A673 (cell line): Measurements from ENCODE around the gene RNF180. TPM values are rescaled to one million over a fixed set of nuclear protein-coding genes. Genes with fewer than 3 reads are reported as not detected.

Experiments
- BruUV-seq: library from RNA; stranded (reverse); fragments of 400-500 nt; replicated peaks from 2 replicates; lab custom pipeline; 2021; lab: Mats Ljungman, UMichigan
- CTCF ChIA-PET: fragments of 300-600 bp; sonication (Branson Sonifier 250); formaldehyde crosslinking; loops from one replicate; lab custom pipeline; 2022; ENCODE audit warnings: antibody characterized with exemption; lab: Charles Lee
- POLR2A ChIA-PET: fragments of 300-600 bp; sonication (Branson Sonifier 250); formaldehyde crosslinking; loops from one replicate; lab custom pipeline; 2022; ENCODE audit warnings: antibody characterized with exemption; ENCODE audit not compliant: low non-redundant PET; lab: Charles Lee
- DNase-seq: peaks from one replicate; pipeline ENCODE4 v3.0.0-alpha.2; 2015; ENCODE audit warnings: low spot score
- H3K27ac ChIP-seq: fragments of 200-600 bp; sonication (generic); 2 replicates; pipeline ENCODE4 v1.5.1; 2016; ENCODE audit warnings: mixed run types, low read depth, mild to moderate bottlenecking, mixed read lengths, antibody characterized with exemption, low read length; ENCODE audit not compliant: poor library complexity, severe bottlenecking
- H3K27me3 ChIP-seq: fragments of 200-600 bp; sonication (generic); replicated peaks from 2 replicates; pipeline ENCODE4 v1.6.1; 2017; ENCODE audit warnings: mixed run types, low read depth, mild to moderate bottlenecking, mixed read lengths, antibody characterized with exemption, low read length; ENCODE audit not compliant: insufficient read depth, poor library complexity
- H3K36me3 ChIP-seq: fragments of 200-600 bp; sonication (generic); 2 replicates; pipeline ENCODE4 v1.6.1; 2016; ENCODE audit warnings: mixed run types, mild to moderate bottlenecking, mixed read lengths, antibody characterized with exemption, low read length; ENCODE audit not compliant: insufficient read depth, poor library complexity, severe bottlenecking
- H3K4me1 ChIP-seq: fragments of 200-600 bp; sonication (generic); 2 replicates; pipeline ENCODE4 v1.6.1; 2017; ENCODE audit warnings: mixed run types, mild to moderate bottlenecking, mixed read lengths, antibody characterized with exemption, low read length; ENCODE audit not compliant: insufficient read depth, poor library complexity, severe bottlenecking
- H3K4me3 ChIP-seq: fragments of 200-600 bp; sonication (generic); 2 replicates; pipeline ENCODE4 v1.5.1; 2016; ENCODE audit warnings: low read depth, mixed run types, mild to moderate bottlenecking, mixed read lengths, low read length; ENCODE audit not compliant: poor library complexity, severe bottlenecking
- H3K9me3 ChIP-seq: fragments of 200-600 bp; sonication (generic); 2 replicates; pipeline ENCODE4 v1.6.1; 2016; ENCODE audit warnings: mixed run types, low read depth, mild to moderate bottlenecking, mixed read lengths, antibody characterized with exemption, low read length; ENCODE audit not compliant: poor library complexity, severe bottlenecking
- EZH2 ChIP-seq: fragments of 200-600 bp; sonication (generic); IDR thresholded peaks from 2 replicates; pipeline ENCODE4 v1.6.1; 2017; ENCODE audit warnings: borderline replicate concordance, low read depth, mild to moderate bottlenecking, mixed read lengths, antibody characterized with exemption, low read length; ENCODE audit not compliant: poor library complexity, severe bottlenecking
- intact Hi-C: fragments of 100-400 bp; cut with micrococcal nuclease; formaldehyde crosslinking; loops from one replicate; pipeline ENCODE4 v1.10.0; 2022; ENCODE audit not compliant: unreplicated experiment
- total RNA-seq: library from RNA; stranded (reverse); gene quantifications from 2 replicates; pipeline ENCODE4 v1.2.3, GENCODE V29; 2021
- TF ChIP-seq, protein P1 (sequence below): fragments of 300-800, 200-600 bp; sonication (generic); conservative IDR thresholded peaks from 2 replicates; pipeline ENCODE4 v1.5.1; 2017; ENCODE audit warnings: low read depth, mild to moderate bottlenecking, antibody characterized with exemption, low read length, moderate library complexity, mixed read lengths

RNF180 gene
- total RNA-seq, 1 experiment from 2014 or later = 0.67 TPM

DNA sequence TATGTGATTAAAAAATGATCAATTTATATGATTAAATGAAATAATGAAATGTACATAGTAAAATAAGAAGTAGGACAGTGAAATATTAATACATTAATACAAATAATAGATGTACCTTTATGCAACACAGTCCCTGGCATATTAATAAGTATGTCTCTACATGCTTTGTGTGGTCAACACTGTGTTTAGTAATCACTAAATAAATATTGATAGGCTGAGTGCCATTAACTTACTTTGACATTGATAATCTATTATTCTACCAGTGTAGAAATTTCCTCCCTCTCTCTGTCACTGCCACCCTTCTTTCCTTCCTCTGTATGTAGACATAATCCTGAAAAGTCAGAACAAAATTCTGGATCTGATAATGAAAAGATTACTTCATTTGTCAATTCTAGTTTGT, 43.7 kb downstream of the RNF180 start:
- POLR2A ChIA-PET = no interaction called here
- intact Hi-C loops = loop anchor here (5.0 kb wide), 1 partner anchor 807 kb away; no protein-coding TSS in a partner anchor
- no TSS peak for BruUV-seq
- DNase-seq = no peak
- no peak overlapping the region for H3K27ac ChIP-seq
- TF ChIP-seq, protein P1, sequence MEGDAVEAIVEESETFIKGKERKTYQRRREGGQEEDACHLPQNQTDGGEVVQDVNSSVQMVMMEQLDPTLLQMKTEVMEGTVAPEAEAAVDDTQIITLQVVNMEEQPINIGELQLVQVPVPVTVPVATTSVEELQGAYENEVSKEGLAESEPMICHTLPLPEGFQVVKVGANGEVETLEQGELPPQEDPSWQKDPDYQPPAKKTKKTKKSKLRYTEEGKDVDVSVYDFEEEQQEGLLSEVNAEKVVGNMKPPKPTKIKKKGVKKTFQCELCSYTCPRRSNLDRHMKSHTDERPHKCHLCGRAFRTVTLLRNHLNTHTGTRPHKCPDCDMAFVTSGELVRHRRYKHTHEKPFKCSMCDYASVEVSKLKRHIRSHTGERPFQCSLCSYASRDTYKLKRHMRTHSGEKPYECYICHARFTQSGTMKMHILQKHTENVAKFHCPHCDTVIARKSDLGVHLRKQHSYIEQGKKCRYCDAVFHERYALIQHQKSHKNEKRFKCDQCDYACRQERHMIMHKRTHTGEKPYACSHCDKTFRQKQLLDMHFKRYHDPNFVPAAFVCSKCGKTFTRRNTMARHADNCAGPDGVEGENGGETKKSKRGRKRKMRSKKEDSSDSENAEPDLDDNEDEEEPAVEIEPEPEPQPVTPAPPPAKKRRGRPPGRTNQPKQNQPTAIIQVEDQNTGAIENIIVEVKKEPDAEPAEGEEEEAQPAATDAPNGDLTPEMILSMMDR = no peak
- TF ChIP-seq EZH2 = no peak
- no peaks in the 10 kb centered on the region for H3K4me1 ChIP-seq
- H3K27me3 ChIP-seq = no peaks in the 10 kb centered on the region
- no peak overlapping the region for H3K4me3 ChIP-seq
- no peaks in the 10 kb centered on the region for H3K9me3 ChIP-seq
- CTCF ChIA-PET = no interaction called here
- H3K36me3 ChIP-seq = no peaks in the 10 kb centered on the region

DNA sequence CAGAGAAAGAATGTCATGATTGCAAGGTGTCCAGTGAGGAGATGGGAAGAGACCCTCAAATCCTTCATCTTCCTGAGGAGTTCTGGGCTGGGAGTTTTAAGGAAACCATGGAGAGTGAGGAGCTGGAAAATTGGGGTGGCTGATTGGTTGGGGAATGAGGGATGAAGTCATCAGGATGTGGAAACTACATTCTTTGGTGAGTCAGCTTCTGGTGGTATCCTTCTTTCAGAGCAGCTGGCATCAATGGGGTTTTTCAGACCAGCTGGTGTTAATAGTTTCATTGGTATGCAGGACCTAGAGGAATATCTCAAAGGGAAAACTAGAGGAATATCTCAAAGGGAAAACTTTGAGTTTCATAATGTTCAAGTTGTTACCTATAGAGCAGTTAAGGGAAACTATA, 45.2 kb downstream of the RNF180 start:
- no peaks in the 10 kb centered on the region for H3K36me3 ChIP-seq
- no TSS peak for BruUV-seq
- intact Hi-C loops = no loop called here
- no peaks in the 10 kb centered on the region for H3K9me3 ChIP-seq
- H3K27ac ChIP-seq = no peak overlapping the region
- no peak for TF ChIP-seq EZH2
- TF ChIP-seq, protein P1 = no peak
- H3K4me1 ChIP-seq = no peaks in the 10 kb centered on the region
- H3K4me3 ChIP-seq = no peak overlapping the region
- no peaks in the 10 kb centered on the region for H3K27me3 ChIP-seq
- ChIA-PET CTCF (no interaction called here), POLR2A (no interaction called here)
- peak; percentile 23 for DNase-seq

DNA sequence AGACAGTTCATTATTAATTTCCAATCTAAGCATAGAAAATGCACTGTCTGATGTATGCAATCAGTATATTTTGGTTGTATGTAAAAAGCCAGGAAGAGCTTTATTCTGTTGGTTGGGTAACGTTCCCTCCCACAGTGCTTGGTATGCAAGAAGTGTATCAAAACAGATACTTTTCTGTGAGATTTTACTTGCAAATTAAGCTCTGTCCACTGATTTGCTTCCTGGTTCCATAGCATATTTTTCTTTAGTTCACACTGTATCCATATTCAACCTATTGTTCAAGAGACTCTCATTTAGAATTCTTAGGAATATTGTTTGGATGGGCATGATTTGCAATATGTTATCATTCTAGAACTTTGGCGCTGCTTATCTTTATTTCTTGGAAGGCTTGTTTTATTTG, 47.4 kb downstream of the RNF180 start:
- TF ChIP-seq, protein P1 = no peak
- TF ChIP-seq EZH2 = no peak
- Histone ChIP-seq H3K4me3 (no peak overlapping the region), H3K4me1 (no peaks in the 10 kb centered on the region), H3K36me3 (no peaks in the 10 kb centered on the region), H3K27ac (no peak overlapping the region), H3K27me3 (no peaks in the 10 kb centered on the region), H3K9me3 (no peaks in the 10 kb centered on the region)
- ChIA-PET POLR2A (no interaction called here), CTCF (no interaction called here)
- no TSS peak for BruUV-seq
- intact Hi-C loops = no loop called here
- DNase-seq = no peak
